SIG-M5 (cell line): ENCODE data around the gene AKAP8L.
"Not testable (repeated sequence)": the region's sequence is repeated elsewhere in the genome, so short reads cannot be mapped to it uniquely, and the experiment has no call there.

Experiments used
- DNase-seq: peaks from one replicate; lab custom pipeline; 2025; lab: John Stamatoyannopoulos, UW

The AKAP8L gene

GRCh38 chr19:15417699-15418098 is 1.1 kb downstream of the AKAP8L start:
- DNase-seq, result no peak

DNA sequence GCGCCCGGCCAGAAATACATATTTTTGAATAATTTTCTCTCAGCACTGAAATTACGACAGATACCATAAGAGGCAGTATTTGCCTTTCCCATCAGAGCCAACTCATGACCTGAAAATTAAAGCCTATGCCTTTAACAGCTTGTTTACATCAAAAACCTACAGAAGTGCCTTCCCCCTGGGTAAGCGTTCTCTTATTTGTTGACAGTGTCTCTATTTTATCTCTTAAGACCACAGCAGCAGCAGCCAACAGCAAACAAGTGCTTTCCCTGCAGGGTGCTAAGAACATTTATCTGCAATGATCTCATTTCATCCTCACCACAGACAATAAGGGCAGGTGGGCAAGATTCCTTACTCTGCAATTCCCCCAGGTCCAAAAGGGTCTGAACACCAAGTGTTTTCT is 6.0 kb downstream of the AKAP8L start:
- no peak for DNase-seq

- not testable (repeated sequence) for DNase-seq
These were observed 7.4 kb downstream of the AKAP8L start for GRCh38 chr19:15411351-15411750.

DNA sequence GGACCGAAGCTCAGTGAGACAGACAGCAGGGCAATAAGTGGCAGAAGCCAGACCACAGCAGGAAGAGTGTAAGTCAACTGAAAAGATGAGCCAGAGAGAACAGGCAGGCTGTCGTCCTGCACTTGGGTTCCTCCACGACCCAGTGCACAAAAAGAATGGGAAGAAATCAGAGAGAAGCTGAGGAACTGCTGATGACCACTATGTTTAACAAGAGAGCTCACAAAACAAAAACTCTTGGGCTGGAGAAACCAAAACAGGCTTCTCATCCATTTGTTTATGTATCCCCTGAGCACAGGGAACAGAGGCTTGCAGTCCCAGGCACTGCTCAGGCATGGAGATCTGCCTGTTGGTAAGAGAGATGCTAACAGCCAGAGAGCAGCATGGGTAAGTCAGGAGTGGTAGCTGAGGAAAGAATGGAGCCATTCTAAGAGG is 14.0 kb downstream of the AKAP8L start:
- no peak for DNase-seq

DNA sequence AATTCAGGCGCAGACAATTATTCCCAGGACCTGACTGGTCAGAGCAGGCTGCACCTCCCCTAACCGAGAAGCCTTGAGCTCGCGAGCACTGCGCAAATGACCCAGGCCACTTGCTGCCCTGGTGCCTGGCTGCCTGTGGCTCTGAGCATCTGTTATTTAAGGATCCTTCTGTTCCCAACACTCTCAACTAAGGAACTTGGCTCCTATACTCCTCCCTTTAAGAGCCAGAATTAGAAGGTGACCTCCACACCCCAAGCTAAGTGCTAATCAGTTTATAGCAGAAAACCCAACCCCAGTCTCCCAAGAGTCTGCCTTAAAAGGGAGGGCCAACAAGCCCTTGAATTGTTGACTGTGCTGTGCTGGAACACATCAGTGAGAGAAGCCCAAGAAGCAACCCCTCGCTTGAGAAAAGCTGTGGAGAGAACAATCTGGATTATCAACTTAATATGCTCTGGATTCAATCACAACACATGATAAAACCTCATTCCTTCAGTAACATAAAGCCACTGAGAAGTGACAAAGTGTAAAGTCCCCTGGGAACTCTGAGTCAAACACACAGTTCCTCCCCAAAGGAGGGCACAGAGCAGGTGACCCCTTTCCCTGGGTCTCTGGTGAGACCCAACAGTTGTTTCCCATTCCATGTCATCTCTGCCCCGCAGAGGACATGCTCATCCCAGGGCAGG is 14.6 kb downstream of the AKAP8L start:
- no peak for DNase-seq

- no peak for DNase-seq
These were observed 15.6 kb downstream of the AKAP8L start for GRCh38 chr19:15403151-15403531.

GRCh38 chr19:15402411-15403150 is 16.2 kb downstream of the AKAP8L start:
- no peak for DNase-seq

GRCh38 chr19:15401397-15401710 is 17.4 kb downstream of the AKAP8L start:
- DNase-seq, result no peak

DNA sequence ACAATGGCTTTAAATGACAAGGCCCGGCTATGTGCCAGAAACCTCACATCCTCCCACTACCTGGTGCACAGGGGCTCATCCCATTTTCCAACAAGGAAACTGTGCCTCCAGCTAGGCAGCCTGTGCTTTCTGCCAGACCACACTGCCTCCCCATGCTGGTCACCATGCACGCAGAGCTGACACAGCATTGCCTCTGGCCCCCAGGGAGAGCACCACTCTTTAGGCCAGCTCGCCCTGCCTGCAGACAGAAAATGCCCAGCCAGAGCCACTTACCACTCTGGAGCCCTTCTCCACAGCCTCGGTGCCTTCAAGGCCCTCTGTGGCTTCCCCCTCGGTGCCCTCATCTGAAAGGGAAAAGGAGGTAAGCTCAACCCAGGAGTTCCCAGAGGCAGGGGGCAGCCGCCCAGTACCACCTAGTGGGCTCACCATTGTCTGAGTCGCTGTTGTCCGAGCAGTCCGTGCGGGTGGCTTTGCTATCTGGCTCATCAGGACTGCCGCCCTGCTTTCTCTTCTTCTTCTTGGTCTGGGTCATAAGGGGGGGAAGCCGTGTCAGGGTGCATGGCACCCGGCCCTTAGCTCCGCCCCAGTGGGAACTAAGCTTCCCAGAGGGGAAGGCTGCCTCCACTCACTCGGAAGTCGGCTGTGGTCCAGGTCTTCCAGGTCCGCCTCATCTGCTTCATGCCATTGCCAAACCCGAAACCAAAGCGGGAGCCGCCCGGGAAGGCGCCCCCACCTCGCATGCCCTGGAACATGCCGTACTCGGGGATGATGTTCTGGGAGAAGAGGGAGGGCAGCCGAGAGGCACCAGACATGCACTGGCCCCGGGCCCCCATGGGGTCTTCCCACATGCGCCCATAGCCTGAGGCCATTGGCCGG is 18.0 kb downstream of the AKAP8L start:
- no peak for DNase-seq

GRCh38 chr19:15399635-15400034 is 19.2 kb downstream of the AKAP8L start:
- DNase-seq, result no peak

- DNase-seq, result no peak
These were observed 19.6 kb downstream of the AKAP8L start for GRCh38 chr19:15399234-15399515.

DNA sequence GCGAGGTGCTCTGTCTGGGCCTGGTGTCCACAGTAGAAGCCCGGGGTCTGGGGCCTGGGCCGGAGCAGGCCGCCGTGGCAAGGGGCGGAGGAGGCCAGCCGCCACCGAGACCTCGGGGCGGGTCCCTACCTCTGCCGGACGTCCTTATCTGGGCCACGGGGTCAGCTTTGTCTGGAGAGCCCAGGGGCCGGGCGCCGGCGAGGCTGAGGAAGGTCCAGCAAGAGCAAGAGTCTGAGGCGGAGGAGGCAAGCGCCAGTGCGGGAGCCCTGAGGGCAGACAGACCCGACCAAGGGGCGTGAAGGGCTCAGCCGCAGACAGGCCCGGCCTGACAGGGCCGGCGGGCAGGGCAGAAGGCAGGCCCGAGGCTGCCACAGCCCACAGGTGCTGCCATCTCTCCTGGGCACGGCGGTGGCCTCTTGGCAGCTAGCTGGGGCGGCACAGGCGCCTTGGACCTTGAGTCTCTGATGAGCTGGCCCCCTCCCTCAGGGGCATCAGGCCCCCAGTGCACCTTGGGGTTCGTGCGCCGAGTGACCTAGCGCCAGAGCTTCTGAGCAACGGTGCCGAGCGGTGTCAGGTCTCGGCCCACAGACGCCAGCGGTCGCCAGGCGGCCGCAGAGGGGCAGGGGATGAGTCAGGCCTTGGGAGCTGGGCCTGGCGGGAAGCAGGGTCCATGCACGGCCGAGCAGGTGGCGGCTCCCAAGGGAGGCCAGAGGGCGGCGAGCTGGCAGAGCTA is 20.1 kb downstream of the AKAP8L start:
- DNase-seq, result no peak

DNA sequence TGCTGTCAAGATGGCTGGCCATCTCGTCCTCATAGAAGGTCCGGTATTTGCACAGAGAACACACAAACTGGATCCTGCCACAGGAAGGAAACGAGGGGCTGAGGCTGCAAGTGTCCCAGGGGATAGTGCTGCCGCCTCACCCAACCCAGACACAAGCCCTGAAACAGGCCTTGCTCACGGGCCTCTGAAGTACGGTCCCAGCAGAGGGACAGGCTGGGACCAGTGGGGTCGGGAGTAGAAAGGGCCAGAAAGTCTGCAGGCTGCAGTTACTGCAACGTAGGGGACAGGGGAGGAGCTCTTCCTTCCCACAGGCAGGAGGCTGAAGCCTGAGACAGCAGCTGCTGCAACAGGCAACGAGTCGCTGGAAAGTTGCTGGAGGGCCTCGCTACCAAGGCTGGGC is 21.0 kb downstream of the AKAP8L start:
- DNase-seq, result no peak

- no peak for DNase-seq
These were observed 21.6 kb downstream of the AKAP8L start for GRCh38 chr19:15397236-15397635.

- DNase-seq, result no peak
These were observed 22.4 kb downstream of the AKAP8L start for GRCh38 chr19:15396436-15396835.

DNA sequence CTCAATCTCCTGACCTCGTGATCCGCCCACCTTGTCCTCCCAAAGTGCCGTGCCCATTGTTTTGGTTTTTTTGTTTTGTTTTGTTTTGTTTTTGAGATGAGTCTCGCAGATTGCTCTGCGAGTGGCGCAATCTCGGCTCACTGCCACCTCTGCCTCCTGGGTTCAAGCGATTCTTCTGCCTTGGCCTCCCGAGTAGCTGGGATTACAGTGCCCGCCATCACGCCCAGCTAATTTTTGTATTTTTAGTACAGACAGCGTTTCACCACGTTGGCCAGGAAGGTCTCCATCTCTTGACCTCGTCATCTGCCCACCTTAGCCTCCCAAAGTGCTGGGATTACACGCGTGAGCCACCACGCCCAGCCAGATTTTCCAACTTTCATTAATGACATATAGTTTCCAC is 23.5 kb downstream of the AKAP8L start:
- not testable (repeated sequence) for DNase-seq

DNA sequence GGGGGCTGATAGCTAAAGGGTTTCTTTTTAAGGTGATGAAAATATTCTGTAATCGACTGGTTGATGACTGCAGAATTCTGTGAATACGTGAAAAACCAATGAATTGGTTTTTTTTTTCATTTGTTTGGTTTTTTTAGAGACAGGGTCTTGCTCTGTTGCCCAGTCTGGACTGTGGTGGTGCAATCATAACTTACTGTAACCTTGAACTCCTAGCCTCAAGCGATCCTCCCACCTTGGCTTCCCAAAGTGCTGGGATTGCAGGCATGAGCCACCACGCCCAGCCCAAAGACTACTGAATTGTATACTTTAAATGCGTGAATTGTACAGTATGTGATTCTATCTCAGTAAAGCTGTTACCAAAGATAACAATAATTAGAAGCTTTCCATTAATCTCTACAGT is 24.4 kb downstream of the AKAP8L start:
- no peak for DNase-seq

- no peak for DNase-seq
These were observed 24.8 kb downstream of the AKAP8L start for GRCh38 chr19:15393963-15394362.

GRCh38 chr19:15390814-15391213 is 28.0 kb downstream of the AKAP8L start:
- no peak for DNase-seq

DNA sequence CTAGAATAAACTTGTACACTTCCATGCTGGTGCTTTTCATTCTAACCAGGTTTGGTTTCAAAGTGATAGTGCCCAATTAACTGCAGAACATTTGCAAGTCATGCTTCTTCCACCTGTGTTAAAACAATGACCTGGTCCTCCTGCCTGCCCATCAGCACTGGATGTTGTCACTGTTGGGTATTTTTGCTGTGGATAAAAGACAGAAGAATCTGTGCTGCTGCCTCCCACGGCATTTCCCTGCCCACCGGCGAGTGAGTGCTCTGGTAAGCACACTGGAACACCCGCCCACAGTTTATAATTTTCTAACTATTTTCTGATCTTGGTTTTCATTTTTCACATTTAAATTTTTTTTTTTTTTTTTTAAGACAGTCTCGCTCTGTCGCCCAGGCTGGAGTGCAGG is 36.9 kb downstream of the AKAP8L start:
- DNase-seq, result no peak

DNA sequence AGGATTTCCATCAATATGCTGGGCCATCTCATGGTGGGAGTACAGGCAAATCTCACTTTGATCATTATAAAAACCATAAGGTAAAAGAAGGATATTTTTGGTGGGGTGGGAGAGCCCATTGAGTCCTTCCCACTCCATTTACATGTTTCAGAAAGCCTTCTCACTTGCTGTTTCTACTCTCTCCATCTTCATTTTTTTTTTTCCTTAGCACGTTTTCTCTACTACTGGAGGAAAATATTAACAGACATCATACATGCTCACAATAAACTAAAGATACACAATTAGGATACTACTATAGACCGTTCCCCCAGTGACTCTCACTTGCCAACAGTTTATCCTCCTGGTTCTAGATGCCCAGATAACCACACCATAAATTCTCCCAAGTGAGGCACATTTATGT is 37.4 kb downstream of the AKAP8L start:
- DNase-seq, result no peak

DNA sequence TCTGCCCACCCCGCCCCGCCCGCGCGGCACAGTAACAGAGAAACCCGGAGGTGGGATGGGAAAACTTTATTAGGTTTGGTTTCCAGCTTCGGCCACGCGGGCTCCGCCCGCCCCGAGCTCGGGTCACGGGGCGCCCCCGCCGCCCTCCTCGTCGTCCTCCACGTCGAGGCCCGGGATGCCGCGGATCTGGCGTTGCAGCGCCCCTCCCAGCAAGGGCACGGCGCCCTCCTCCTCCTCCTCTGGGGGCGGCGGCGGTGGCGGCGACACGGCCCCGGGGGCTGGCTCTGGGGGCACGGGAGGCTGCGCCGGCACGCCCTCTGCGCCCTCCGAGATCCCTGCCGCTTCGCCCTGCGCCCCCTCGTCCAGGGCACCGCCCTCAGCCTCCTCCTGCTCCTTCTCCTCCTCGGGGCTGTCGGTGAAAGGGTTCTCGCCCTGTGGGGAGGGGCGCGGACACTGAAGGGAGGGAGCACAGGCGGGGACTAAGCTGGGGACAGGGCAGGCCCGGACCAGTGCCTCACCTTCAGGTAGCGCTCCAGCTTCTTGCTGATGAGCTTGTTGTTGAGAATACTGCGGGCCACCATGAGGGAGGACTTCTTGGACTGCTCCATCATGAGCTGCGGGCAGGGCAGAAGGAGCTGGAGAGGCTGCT is 38.7 kb downstream of the AKAP8L start:
- DNase-seq, result no peak
